Ovary (tissue), 9 donors: ENCODE data around the gene BCAS4. TPM values are rescaled to one million over a fixed set of nuclear protein-coding genes. Genes with fewer than 3 reads are reported as not detected.

Experiments
- DNase-seq, 5 donors: peaks; one replicate each; pipeline ENCODE4 v3.0.0-alpha.2; 2019 to 2020
- H3K27ac ChIP-seq, 2 donors: fragments of 200-600 bp; one replicate each; pipeline versions ENCODE4 v1.5.1 to v1.8.0; 2019 to 2022
- H3K27me3 ChIP-seq: fragments of 200-600 bp; one replicate; pipeline ENCODE4 v1.8.0; 2022
- H3K36me3 ChIP-seq: fragments of 200-600 bp; sonication (generic); one replicate; pipeline ENCODE4 v1.5.1; 2019
- H3K4me1 ChIP-seq: one replicate; pipeline ENCODE4 v1.8.1; 2013; ENCODE audit warnings: mild to moderate bottlenecking, moderate library complexity; ENCODE audit not compliant: insufficient read depth
- H3K4me3 ChIP-seq: fragments of 200-600 bp; sonication (generic); one replicate; pipeline ENCODE4 v1.5.1; 2017
- H3K9me3 ChIP-seq, 2 donors: fragments of 200-600 bp in 1 of 2; sonication (generic) in 1 of 2; one replicate each; pipeline versions ENCODE4 v1.5.1 to v1.8.1; 2013 to 2019; ENCODE audit warnings: mild to moderate bottlenecking in 1 of 2, moderate library complexity in 1 of 2
- CTCF ChIP-seq, 3 donors: fragments of 450-650 bp in 2 of 3; fragments of 200-600 bp in 1 of 3; IDR thresholded peaks; one replicate each; pipeline versions ENCODE4 v1.5.1 to v1.8.0; 2016 to 2022; ENCODE audit warnings: antibody characterized with exemption in 3 of 3, mild to moderate bottlenecking in 1 of 3
- EP300 ChIP-seq: sonication (generic); formaldehyde crosslinking; IDR thresholded peaks from one replicate; pipeline ENCODE4 v1.6.1; 2017; ENCODE audit warnings: antibody characterized with exemption
- POLR2A ChIP-seq: fragments of 450-650 bp; IDR thresholded peaks from one replicate; pipeline ENCODE4 v1.6.1; 2017; ENCODE audit warnings: antibody characterized with exemption, mild to moderate bottlenecking, moderate library complexity
- WGBS, 3 donors: extraction: QIAGEN DNeasy Blood & Tissue Kit in 1 of 3; methylation state at CpG; one replicate each; pipeline versions ENCODE4 v1.1.5 to v1.1.7; 2013 to 2017; 5-methylcytosine and 5-hydroxymethylcytosine counted together
- intact Hi-C, 4 donors: fragments of 100-400 bp; cut with DNase I; formaldehyde crosslinking; loops; one replicate each; pipeline versions ENCODE4 v1.11.0 to v1.15.1; 2022 to 2023
- polyA plus RNA-seq, 2 donors: library from polyadenylated mRNA; stranded (reverse); fragments of 200-250 nt in 1 of 2; fragments of 350-450 nt in 1 of 2; fragmentation: Illumina TruSeq in 1 of 2; extraction: RNeasy Lipid Tissue Mini Kit (QIAGEN cat#74804) in 1 of 2; gene quantifications; one replicate each; pipeline ENCODE4 v1.2.3, GENCODE V29; 2013 to 2014
- total RNA-seq, 7 donors: library from RNA; depleted of rRNA in 2 of 7; stranded (reverse); fragments of >200 nt in 2 of 7; fragmentation: NEBNext Ultra II Directional in 3 of 7; extraction: Animal tissue kit (Norgen Biotek cat#: 25700) in 3 of 7; gene quantifications; one replicate each; pipeline versions ENCODE4 v1.1.0 to v1.2.4, GENCODE V29; 2016 to 2023
- donor health status: DM: no; HTN: no; CAD: no; lungs with moderate emphysema.
- donor health status: DM: no; HTN: no; CAD: no.
- donor health status: Bipolar disorder and iron deficiency.
- donor health status: DM: yes; HTN: yes; CAD: no.
- donor health status: DM: no; HTN: no; CAD: no.
- donor health status: DM: yes; HTN: yes; CAD: no.

BCAS4 gene
- total and polyA plus RNA-seq, 9 donors = 2.0 to 9.1 (median 3.1) TPM

- no peak overlapping the region for H3K4me3 ChIP-seq
- no peak for DNase-seq
- H3K9me3 ChIP-seq = no peaks in the 10 kb centered on the region
- TF ChIP-seq CTCF (IDR thresholded peaks at IDR 0.05) (no peak), EP300 (no peak), POLR2A (no peak)
- intact Hi-C loops = no loop called here
- no peaks in the 10 kb centered on the region for H3K27me3 ChIP-seq
- H3K4me1 ChIP-seq = no peaks in the 10 kb centered on the region
- H3K27ac ChIP-seq = no peak overlapping the region
- no peaks in the 10 kb centered on the region for H3K36me3 ChIP-seq
- WGBS, 3 donors = 91 to 94% (median 93%) methylated on average over 7 of the region's 7 CpGs
Observed at GRCh38 chr20:50857348-50857747, 62.5 kb downstream of the BCAS4 start.

- no peaks in the 10 kb centered on the region for H3K9me3 ChIP-seq
- no peak overlapping the region for H3K4me3 ChIP-seq
- DNase-seq = no peak
- TF ChIP-seq EP300 (no peak), POLR2A (no peak), CTCF (IDR thresholded peaks at IDR 0.05) (no peak)
- H3K27me3 ChIP-seq = no peaks in the 10 kb centered on the region
- WGBS, 3 donors = 91 to 98% (median 97%) methylated on average over 5 of the region's 5 CpGs
- no peak overlapping the region for H3K27ac ChIP-seq
- H3K36me3 ChIP-seq = no peaks in the 10 kb centered on the region
- intact Hi-C loops = no loop called here
- no peaks in the 10 kb centered on the region for H3K4me1 ChIP-seq
Observed at GRCh38 chr20:50858525-50858924, 63.7 kb downstream of the BCAS4 start.

GRCh38 chr20:50859161-50859560, 64.3 kb downstream of the BCAS4 start:
- H3K27ac ChIP-seq = no peak overlapping the region
- H3K27me3 ChIP-seq = no peaks in the 10 kb centered on the region
- no peaks in the 10 kb centered on the region for H3K36me3 ChIP-seq
- H3K4me3 ChIP-seq = no peak overlapping the region
- TF ChIP-seq POLR2A (no peak), EP300 (no peak), CTCF (IDR thresholded peaks at IDR 0.05) (no peak)
- intact Hi-C loops = no loop called here
- no peaks in the 10 kb centered on the region for H3K9me3 ChIP-seq
- DNase-seq = no peak
- 82 to 91% (median 88%) methylated on average over 10 of the region's 10 CpGs for WGBS, 3 donors
- H3K4me1 ChIP-seq = no peaks in the 10 kb centered on the region

GRCh38 chr20:50861012-50861411, 66.2 kb downstream of the BCAS4 start:
- intact Hi-C loops = no loop called here
- DNase-seq = no peak
- no peak overlapping the region for H3K4me3 ChIP-seq
- H3K36me3 ChIP-seq = no peaks in the 10 kb centered on the region
- TF ChIP-seq POLR2A (no peak), CTCF (IDR thresholded peaks at IDR 0.05) (no peak), EP300 (no peak)
- no peaks in the 10 kb centered on the region for H3K4me1 ChIP-seq
- no peaks in the 10 kb centered on the region for H3K27me3 ChIP-seq
- no peaks in the 10 kb centered on the region for H3K9me3 ChIP-seq
- H3K27ac ChIP-seq = no peak overlapping the region
- 60 to 66% (median 66%) methylated on average over 12 of the region's 12 CpGs for WGBS, 3 donors

GRCh38 chr20:50862546-50862945, 67.7 kb downstream of the BCAS4 start:
- TF ChIP-seq EP300 (no peak), CTCF (IDR thresholded peaks at IDR 0.05) (no peak), POLR2A (no peak)
- DNase-seq = no peak
- intact Hi-C loops = no loop called here
- Histone ChIP-seq H3K9me3 (no peaks in the 10 kb centered on the region), H3K27me3 (no peaks in the 10 kb centered on the region), H3K36me3 (no peaks in the 10 kb centered on the region), H3K4me3 (no peak overlapping the region), H3K4me1 (no peaks in the 10 kb centered on the region), H3K27ac (no peak overlapping the region)
- 42 to 59% (median 55%) methylated on average over 3 of the region's 3 CpGs for WGBS, 3 donors
